HEK293T (cell line): ENCODE data around the gene SPTBN4.
"Not testable (repeated sequence)": the region's sequence is repeated elsewhere in the genome, so short reads cannot be mapped to it uniquely, and the experiment has no call there.

Experiments used
- CTBP1 ChIP-seq: fragments of 450-650 bp; IDR thresholded peaks from 2 replicates; pipeline ENCODE4 v1.6.1; 2016; ENCODE audit warnings: borderline replicate concordance
- FOXA1 ChIP-seq: fragments of 450-650 bp; IDR thresholded peaks from 2 replicates; pipeline ENCODE4 v1.6.1; 2016; ENCODE audit warnings: mild to moderate bottlenecking
- FOXK2 ChIP-seq: fragments of 450-650 bp; IDR thresholded peaks from 2 replicates; pipeline ENCODE4 v1.6.1; 2016; ENCODE audit warnings: mild to moderate bottlenecking
- FOXM1 ChIP-seq: fragments of 450-650 bp; IDR thresholded peaks from 2 replicates; pipeline ENCODE4 v1.6.1; 2017; ENCODE audit warnings: mild to moderate bottlenecking, borderline replicate concordance
- L3MBTL2 ChIP-seq: fragments of 450-650 bp; conservative IDR thresholded peaks from 2 replicates; pipeline ENCODE4 v1.6.1; 2016; ENCODE audit warnings: mild to moderate bottlenecking
- NFRKB ChIP-seq: fragments of 450-650 bp; IDR thresholded peaks from 2 replicates; pipeline ENCODE4 v1.6.1; 2016; ENCODE audit warnings: mild to moderate bottlenecking, moderate library complexity
- SP1 ChIP-seq: fragments of 450-650 bp; IDR thresholded peaks from 2 replicates; pipeline ENCODE4 v1.6.1; 2017
- SUZ12 ChIP-seq: fragments of 450-650 bp; IDR thresholded peaks from 2 replicates; pipeline ENCODE4 v1.6.1; 2016; ENCODE audit warnings: mild to moderate bottlenecking
- ZNF384 ChIP-seq: fragments of 450-650 bp; IDR thresholded peaks from 2 replicates; pipeline ENCODE4 v1.6.1; 2016

DNA sequence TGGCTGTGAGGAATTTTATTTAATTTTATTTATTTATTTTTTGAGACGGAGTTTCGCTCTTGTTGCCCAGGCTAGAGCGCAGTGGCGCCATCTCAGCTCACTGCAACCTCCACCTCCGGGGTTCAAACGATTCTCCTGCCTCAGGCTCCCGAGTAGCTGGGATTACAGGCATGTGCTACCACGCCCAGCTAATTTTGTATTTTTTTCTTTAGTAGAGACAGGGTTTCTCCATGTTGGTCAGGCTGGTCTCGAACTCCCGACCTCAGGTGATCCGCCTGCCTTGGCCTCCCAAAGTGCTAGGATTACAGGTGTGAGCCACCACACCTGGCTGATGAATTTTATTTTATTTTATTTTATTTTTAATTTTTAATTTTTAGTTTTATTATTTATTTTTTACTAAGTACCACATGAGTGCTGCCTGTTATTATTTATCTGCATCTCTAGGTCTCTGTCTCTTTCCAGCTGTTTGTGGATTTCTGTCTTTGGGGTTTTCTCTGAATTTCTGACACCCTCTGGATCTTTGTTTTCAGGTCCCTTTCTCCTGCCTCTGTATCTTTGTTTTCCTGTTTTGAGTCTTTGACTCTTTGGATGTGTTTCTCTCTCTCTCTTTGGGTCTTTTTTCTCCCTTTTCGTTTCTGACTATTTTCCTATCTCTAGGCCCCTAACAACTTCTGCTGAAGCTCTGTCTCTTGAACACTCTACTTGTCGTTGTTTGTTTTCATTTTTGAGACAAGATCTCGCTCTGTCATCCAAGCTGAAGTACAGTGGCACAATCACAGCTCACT, 157.8 kb downstream of the SPTBN4 start:
- TF ChIP-seq CTBP1, FOXM1, FOXK2, ZNF384, L3MBTL2, SUZ12, NFRKB, FOXA1, SP1: not testable (repeated sequence)
